GM18870 (cell line): Measurements from ENCODE around the gene FERD3L.

Experiments
- ATAC-seq: cut with Tn5 transposase; IDR thresholded peaks from one replicate; pipeline ENCODE4 v1.9.1; 2021; ENCODE audit warnings: moderate library complexity; ENCODE audit not compliant: unreplicated experiment

FERD3L gene

DNA sequence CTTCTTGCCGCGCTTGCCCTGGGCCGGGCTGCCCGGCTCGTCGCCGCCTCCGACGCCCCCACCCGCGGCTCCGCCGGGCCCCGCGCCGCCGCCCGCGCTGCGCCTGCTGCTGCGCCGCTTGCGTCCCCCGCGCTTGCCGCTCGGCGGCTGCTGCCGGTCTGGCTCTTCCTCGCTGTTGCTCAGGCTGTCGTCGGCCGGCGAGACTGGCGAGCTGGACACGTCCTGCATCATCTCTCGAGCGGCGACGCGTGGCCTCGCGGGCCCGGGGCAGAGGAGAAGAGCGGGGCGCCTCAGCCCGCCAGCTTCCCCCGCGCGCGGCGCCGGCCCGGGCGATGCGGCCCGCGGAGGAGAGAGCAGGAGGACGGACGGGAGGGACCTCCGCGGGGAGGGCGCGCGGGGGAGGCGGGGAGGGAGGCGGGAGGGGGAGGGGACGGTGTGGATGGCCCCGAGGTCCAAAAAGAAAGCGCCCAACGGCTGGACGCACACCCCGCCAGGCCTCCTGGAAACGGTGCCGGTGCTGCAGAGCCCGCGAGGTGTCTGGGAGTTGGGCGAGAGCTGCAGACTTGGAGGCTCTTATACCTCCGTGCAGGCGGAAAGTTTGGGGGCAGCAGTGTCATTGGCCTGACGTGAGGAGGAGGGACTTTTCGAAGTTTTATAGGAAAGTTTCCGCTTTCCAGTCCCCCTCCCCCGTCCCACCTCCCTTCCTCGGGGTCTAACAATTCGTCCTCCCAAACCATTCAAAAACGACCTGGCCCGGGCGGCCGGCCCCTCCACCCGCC, 27.9 kb downstream of the FERD3L start, which contains the start of gene TWIST1:
TWIST1 (minus strand) TSS at position 546 of the 779 bp plus-strand sequence; CDS start at position 231, 315 bp downstream.
- no peak for ATAC-seq

DNA sequence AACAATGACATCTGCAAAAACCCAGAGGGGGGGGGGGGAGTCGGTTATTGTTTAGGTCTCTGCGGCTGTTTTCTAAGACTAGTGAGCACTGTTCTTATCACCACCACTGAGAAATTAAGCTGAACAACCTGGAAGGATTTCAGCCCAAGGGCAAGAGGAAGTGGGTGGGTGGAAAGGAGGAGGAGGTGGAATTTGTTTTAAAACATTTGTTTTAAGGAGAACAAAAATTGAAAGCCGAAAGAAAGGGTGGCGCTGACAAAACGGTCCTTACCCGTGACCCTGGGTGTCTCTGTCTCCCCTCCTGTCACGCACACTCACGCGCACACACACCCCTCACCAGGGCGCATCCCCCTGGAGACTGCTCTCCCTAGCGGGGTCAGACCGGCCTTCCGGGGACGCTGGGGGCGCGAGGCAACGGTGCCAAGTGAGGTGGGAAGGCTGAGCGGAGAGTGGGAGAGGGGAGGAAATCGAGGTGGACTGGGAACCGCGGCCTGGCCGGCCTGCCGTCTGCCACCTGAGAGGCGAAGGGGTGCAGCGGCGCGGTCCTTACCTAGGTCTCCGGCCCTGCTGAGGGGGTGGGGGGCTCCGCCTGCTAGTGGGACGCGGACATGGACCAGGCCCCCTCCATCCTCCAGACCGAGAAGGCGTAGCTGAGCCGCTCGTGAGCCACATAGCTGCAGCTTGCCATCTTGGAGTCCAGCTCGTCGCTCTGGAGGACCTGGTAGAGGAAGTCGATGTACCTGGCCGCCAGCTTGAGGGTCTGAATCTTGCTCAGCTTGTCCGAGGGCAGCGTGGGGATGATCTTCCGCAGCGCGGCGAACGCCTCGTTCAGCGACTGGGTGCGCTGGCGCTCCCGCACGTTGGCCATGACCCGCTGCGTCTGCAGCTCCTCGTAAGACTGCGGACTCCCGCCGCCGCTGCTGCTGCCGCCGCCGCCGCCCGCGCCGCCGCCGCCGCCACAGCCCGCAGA, 28.8 kb downstream of the FERD3L start:
- no peak for ATAC-seq

DNA sequence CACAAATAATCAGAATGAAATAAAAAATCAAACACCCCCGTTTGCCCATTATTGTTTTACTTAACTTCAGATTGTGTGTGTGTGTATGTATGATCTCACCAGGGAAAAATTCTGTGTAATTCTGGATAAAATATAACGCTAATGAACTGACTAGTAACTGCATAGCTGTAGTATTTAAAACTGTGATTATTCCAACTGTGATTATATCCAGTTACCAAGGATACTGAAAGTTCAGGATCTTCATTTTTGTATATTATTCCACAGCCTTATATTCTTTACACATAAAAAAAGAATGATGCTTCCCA, 30.7 kb downstream of the FERD3L start:
- ATAC-seq = no peak

DNA sequence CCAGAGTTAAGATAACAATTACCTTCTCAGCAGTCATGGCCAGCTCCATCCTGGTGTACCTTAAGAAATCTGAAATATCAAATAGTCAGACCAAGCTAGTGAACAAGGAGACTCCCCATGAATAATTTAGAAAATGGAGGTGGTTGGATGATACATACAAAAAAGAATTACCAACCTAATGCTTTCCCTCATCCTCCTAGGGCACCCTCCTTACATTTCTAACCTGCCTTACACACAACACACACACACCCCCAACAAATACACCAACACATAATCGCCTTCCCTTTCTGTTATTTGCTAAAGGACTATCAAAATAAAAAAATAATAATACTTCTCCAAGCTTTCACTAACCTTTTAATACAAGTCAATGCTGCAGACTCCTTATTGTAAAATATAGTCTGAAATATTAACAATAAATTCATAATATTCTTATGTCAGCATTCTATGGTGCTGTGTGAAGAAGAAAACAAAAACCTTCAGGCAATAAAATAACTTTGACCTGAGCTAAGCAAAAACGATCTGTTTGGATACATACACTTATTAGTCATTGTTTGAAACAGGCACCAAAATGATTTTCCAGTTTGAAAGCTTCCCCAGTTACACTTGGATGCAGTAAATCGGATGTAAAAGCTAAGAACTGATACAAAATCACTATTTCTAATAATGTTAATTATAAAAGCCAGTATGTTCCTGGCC, 31.2 kb downstream of the FERD3L start:
- ATAC-seq = no peak

DNA sequence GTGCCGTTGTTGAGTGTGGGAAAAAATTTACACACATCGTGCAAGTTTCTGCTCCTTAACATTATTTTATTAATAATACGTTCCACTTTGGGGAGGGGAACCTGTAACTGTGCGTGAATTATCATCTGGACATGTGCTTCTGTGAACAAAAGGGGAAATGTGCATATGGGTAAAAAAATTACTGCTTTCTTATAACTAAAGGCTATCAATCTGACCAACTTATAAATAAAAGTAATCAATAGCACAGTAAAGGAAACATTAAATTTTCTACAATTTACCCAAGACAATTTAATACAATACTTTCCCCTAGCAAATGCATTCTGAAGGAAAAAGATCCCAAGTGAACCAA, 32.2 kb downstream of the FERD3L start:
- no peak for ATAC-seq

DNA sequence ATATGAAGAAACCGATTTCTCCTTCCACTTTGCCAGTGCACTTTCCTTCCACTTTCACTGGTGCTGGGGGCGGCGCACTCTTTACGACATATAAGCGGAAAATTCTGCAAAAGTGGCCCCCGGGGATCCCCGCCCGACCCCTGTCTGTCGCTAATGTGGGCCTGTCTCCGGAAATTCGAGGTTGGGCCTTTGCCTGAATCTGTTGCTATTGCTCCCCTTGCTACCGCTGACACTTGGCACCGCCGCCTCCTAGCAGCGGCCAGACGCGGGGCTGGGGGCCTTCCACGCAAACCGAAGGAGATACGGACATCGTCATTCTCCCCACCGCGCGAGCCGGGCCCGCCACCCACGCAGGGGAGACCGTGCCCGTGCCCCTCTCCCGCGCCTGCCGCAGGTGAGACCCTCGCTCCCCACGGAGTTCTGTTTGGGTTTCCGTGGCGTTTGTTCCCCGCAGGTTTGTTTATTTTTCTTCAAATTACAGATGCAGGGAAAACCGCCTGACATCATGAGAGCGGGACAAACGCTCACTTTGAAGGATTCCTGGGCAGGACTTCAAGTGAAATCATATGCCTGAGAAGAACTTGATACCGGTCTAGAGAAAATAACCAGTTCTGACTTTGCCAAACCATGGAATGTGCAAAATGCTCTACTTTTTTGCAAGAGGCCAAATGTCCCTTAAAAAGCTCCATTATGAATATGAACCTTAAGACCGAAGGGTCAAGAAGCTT, 32.8 kb downstream of the FERD3L start:
- no peak for ATAC-seq

DNA sequence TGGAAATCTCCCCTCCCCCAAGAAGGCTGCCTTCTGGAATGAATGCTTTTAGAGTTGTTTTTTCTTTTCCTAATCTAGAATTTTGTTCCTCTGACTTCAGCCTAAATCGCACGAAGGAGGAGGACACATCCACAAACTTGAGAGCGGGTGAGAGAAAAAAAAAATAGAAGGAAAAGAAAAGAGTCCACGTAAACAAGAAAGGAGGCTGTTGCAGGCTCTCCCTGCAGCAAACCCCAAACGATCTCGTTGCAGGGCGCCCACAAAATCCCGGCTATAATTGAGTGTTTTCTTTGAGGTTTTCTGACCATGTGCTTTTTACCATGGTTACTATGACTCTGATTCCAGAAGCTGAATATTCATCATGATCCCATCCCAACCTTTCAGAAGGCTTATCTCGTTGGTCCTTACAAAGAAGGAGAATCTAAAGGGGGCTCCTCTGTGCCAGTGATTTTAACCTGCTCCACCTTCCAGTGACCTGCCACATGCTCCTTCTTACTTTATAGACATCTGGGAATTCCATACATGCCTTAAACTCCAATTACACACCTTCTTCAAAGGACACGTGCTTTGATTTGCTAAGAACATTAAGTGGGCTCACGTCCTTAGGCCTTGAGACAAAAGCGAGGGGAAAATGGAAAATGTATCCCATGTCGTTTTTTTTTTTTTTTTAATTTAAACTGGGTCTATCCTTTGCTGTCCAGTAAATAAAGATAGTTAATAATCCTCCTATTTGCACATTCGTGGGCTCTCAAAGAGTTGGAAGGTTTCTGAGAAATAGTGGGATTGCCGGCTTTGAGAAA, 33.5 kb downstream of the FERD3L start:
- ATAC-seq = no peak

DNA sequence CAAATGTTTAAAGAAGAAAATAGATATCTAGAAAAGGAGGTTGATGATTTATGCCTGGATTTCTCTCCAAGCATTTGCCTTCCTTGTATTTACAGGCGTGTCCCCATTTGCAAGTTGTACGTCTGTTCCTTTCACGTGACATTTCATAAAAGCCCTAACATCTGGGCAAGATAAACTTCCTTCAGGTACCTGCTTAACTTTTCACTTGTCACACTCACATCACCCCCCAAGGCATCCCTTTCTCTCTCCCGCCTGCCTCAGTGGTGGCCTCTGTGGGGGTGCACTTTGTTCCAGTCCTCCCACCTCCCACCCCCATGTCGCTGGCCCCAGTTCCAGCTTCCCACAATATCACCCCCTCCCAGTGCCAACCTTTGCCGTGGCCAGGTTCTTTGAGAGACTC, 34.4 kb downstream of the FERD3L start:
- ATAC-seq = no peak

DNA sequence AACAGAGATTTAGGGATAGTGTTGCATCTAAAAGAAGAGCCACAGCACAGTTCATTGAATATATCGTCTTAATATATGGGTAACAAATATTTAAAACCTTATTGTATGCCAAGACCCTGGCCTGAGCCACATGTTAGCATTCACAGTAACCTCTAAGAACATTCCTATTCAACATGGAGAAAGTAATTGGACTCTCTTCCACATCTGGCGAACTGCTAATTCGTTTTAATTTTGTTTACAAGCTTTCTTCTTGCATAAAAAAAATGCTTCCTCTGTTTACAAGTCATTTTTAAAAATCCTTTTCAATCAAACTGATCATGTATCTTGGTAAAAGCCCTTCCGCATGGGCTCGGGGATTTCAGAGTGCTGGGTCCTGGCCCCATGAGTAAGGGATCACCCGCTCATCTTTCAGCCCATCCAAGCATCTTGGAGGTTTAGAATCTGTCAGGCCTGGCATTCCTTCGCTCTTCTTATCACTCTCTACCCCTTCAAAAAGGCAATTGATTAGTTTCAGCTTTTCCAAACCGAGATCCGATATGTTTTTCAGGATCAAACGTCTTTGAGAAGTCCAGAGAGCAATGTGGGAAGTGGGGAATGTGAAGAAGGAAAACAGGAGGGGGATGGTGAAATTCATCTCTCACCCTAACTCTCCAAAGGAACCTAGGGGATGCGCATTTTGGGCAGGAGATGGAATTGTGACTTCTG, 35.0 kb downstream of the FERD3L start:
- no peak for ATAC-seq

DNA sequence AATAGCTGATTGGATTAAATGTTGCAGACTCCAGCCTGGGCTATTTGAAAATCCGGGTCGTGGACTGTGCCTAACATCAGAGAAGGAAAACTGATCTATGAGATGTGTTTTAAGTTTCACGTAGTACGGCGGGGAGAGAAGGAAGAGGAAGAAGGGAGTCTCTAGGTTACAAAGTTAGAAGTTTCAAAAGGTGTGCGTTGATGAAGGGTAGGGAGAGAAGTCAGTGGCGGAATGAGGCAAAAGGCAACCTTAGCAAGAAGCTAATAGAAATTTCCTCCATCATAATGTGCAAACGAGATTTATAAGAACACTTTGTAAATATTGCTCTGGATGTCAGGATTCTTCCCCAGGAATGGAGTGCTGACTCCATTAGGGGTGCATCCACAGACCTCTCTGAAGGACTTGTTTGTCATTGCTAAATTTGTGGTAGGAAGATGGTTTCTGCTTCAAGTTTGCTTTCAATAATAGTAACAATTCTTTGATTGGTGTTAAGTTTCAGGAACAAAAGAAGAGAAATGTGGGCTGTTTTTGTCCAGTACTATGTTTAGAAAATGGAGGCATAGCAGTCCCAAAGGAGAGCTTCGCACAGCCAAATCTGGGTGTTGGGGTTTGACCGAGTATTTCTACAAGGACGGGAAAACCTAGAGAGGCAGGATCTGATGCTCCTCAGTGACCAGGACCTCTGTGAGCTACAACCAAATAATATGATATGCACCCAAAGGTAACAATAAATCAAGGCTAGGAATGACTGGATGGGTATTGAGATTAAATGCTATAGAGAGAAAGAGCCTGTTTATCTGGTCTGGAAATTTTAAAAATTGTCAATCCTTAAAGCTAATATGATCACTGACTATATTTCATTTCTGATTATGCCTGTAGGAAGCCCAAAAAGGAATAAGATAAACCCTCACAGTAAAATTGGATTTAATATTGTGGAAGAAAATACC, 35.9 kb downstream of the FERD3L start:
- ATAC-seq = no peak

DNA sequence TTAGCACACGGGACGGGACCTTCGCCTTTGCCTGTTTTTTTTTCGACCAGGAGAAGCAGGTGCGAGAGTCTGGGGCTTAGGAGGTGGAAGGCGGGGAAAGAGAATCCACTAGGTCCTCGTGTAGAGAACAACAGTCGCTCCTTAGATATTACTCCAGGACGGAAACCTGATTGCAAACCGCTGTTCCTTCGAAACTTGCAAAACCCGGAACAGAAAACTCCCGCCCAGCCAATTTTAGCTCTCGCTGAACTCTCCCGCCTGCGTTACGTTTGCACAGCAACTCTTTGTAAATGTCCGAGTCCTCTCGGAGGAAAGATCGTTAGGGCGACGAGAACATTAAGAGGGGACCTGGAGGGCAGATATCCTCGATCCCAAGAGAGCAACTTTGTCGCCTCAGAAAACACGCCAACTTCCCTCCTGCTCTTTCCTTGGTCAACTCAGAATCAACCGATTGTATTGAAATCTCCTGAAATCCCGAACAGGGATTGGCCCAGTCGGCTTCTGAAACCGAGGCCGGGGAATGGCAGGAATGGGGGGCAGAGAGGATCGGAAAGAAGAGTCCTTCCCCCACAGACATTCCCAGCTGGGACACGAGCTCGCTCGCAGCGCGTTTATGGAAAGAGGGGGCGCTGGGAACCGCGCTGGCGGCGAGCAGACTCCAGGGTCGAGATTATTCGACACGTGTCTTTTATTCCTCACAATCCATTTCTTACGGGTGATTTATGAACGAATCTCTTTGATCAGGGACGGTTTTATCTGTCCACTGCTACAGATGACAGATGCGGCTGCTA, 37.7 kb downstream of the FERD3L start:
- no peak for ATAC-seq

DNA sequence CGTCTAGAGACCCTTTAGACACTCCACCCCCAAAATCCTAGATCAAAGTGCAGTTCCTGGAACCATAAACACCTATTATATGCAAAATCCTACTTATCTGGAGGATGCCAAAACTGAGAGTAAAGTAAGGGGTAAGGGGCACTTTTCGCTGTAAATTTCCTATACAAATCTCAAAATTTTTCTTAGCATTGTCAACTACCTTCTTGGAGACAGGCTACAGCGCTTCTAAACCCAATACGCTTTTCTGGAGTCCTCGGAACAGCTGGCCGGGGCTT, 38.2 kb downstream of the FERD3L start:
- ATAC-seq = no peak

DNA sequence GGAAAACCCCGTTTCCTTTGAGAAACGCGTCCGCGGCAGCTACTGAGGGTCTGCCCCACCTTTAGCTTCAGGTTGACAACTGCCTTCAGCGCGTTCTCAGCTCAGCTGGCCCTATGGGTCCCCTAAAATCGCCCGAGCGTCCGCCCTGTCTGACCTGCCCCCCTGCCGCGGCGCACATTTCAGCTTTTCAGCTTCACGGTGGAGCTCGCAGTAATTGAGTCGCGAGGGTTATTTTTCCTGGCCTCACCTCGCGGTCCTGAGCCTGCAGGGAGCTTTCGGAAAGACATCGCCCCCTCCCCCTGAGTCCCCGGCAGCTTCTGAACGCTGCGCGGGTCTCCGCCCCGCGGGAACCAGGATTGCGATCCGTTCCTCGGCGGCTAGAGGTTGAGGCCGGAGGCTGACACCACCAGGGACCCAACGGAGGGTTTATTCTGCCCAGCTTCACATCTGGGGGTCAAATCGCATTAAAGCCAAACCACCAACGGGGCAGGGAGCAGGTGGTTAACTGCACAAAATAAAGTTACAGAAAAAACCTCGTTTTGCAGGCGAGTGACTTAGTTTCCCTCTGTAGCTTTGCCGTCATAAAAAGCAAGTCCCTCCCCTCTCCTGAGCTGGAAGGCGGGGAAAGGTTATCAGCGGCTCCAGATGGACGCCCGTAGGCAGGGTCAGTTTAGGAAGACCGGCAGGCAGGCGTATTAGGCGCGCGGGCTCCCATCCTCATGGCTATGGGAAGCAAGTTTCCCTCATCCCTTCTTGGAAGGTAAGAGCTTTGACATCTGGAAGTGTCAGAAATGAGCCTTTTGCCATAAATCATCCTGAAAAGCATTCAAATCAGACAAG, 38.8 kb downstream of the FERD3L start:
- no peak for ATAC-seq

DNA sequence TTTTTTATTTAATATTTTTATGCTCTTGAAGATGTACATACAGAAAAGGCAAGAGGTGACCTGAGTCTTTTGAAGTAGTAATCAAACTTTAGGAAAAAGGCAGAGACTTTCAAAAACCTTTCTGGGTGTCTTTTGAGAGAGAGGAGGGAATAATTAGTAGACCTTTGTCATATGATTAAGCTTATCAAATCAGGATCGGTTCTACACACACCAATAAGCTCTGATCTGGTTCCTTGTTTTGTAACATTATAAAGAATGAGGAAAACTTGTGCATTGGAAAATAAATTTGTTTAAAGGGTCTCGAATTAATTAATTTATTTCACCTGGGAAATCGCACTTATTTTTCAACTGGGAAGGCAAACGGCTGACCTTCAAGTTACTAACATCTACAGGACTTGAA, 39.7 kb downstream of the FERD3L start:
- no peak for ATAC-seq

DNA sequence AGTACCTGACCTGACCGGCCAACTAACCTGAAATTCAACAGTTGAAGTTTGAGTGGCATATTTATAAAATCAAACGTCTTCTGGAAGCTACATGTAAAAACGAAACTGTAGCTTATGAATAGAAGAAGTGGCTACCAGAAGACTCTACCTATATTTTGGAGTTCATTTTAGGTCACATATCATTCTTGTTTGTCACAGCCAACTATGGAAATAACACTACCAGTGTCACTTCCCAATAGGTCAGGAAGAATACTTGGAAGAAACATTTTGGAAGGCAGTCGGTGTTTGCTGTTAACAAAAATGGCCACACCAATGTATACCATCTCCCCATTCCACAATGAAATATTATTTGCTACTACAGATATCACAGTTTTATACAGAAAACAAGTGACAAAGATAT, 40.4 kb downstream of the FERD3L start:
- ATAC-seq = no peak

DNA sequence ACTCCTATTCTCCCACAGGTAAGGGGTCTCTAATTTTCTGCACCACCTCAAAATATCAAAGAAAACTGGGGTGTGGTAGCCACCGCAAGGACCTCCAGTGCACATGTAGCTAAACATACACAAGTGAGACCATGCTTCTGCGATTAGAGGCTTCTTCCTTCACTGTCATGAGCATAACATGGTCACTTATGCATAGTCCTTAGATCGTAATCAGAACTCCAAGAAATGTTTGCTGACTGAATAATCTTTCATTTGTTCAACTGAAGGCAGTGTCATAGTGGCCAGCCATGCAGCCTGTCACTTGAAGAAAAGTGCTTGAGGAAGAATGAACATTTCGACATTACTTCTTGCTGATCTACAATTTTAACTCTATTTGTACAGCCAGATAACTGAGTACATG, 42.3 kb downstream of the FERD3L start:
- ATAC-seq = no peak

DNA sequence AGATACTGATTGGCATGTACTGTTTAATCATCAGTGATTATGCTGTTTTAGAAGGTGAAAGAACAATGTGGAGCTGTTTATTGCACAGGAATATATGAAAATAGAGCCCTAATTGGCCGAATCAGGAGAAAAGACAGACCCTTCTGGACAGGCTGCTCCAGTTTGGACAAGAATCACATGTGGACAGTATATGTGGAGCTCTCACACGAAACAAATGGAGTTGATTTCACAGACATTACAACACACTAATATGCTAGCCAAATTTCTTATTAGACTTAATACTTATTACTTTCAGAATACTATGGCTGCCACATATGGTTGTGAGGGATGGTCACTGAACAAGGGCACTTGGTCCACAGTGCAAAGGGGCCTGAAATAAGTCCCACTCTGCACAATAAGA, 43.3 kb downstream of the FERD3L start:
- no peak for ATAC-seq
